Upper lobe of left lung (tissue), 4 donors: ENCODE results near the gene NXF3.
"Not testable (repeated sequence)": the region's sequence is repeated elsewhere in the genome, so short reads cannot be mapped to it uniquely, and the experiment has no call there.

Experiments used
- POLR2A ChIP-seq, 4 donors: fragments of 450-650 bp; IDR thresholded peaks; one replicate each; pipeline ENCODE4 v1.5.1; 2016 to 2017; ENCODE audit warnings: antibody characterized with exemption in 4 of 4, mild to moderate bottlenecking in 2 of 4
- POLR2AphosphoS5 ChIP-seq, 2 donors: sonication (generic); formaldehyde crosslinking; IDR thresholded peaks; one replicate each; pipeline ENCODE4 v1.5.1; 2017; ENCODE audit warnings: antibody characterized with exemption in 2 of 2
- TF ChIP-seq, protein P1 (sequence below), 6 experiments: fragments of 450-650 bp in 4 of 6; fragments of 200-600 bp in 2 of 6; sonication (generic) in 2 of 6; IDR thresholded peaks; one replicate each; pipeline ENCODE4 v1.5.1; 2016 to 2019; ENCODE audit warnings: antibody characterized with exemption in 6 of 6

DNA sequence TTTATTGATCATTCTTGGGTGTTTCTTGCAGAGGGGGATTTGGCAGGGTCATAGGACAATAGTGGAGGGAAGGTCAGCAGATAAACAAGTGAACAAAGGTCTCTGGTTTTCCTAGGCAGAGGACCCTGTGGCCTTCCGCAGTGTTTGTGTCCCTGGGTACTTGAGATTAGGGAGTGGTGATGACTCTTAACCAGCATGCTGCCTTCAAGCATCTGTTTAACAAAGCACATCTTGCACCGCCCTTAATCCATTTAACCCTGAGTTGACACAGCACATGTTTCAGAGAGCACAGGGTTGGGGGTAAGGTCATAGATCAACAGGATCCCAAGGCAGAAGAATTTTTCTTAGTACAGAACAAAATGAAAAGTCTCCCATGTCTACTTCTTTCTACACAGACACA is 10.9 kb upstream of the NXF3 start:
- not testable (repeated sequence) for TF ChIP-seq POLR2AphosphoS5, POLR2A (IDR thresholded peaks at IDR 0.05)
- TF ChIP-seq, protein P1, sequence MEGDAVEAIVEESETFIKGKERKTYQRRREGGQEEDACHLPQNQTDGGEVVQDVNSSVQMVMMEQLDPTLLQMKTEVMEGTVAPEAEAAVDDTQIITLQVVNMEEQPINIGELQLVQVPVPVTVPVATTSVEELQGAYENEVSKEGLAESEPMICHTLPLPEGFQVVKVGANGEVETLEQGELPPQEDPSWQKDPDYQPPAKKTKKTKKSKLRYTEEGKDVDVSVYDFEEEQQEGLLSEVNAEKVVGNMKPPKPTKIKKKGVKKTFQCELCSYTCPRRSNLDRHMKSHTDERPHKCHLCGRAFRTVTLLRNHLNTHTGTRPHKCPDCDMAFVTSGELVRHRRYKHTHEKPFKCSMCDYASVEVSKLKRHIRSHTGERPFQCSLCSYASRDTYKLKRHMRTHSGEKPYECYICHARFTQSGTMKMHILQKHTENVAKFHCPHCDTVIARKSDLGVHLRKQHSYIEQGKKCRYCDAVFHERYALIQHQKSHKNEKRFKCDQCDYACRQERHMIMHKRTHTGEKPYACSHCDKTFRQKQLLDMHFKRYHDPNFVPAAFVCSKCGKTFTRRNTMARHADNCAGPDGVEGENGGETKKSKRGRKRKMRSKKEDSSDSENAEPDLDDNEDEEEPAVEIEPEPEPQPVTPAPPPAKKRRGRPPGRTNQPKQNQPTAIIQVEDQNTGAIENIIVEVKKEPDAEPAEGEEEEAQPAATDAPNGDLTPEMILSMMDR (IDR thresholded peaks at IDR 0.05) = not testable (repeated sequence)
